ENCODE measurements around the gene NFS1.

NFS1 gene

DNA sequence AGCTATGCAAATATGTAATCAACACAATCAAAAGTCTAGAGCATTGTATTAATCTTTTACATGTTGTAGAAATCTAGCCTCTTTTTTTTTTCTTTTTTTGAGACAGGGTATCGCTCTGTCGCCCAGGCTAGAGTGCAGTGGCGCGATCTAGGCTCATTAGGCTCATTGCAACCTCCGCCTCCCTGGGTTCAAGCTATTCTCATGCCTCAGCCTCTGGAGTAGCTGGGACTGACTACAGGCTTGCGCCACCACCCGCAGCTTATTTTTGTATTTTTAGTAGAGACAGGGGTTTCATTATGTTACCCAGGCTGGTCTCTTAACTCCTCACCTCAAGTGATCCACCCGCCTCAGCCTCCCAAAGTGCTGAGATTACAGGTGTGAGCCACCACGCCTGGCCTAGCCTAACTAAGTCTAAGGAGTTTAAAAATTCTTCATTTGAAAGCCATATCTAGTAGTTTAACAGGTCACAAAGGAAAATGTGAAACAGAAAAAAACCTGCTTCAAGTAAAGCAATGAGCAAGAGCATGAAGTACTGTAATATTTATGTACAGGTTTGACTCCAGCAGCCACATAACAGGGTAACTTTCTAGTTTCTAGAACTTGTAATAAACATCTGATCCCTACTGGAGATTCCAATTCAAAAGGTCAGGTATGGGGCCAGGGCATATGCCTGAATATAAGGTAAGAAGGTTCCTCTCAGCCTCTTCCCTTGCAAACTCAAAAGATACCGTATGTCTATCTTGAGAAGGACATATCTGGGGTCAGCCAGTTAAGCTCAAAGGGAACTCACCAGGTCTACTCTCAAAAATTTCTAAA lies 38.8 kb downstream of the NFS1 start:
- peak; percentile 33 for DNase-seq
- no peaks in the 10 kb centered on the region for H3K9me3 Mint-ChIP-seq
- no peaks in the 10 kb centered on the region for H3K27me3 Mint-ChIP-seq
- peak overlapping the region; percentile 80 for H3K4me3 Mint-ChIP-seq
- peaks cover 50% of the 10 kb centered on the region for H3K36me3 Mint-ChIP-seq (ENCODE audit: low read depth)
- peak; percentile 62 for ATAC-seq
- peaks cover 74% of the 10 kb centered on the region for H3K4me1 Mint-ChIP-seq
- peak overlapping the region; percentile 98 for H3K27ac Mint-ChIP-seq

DNA sequence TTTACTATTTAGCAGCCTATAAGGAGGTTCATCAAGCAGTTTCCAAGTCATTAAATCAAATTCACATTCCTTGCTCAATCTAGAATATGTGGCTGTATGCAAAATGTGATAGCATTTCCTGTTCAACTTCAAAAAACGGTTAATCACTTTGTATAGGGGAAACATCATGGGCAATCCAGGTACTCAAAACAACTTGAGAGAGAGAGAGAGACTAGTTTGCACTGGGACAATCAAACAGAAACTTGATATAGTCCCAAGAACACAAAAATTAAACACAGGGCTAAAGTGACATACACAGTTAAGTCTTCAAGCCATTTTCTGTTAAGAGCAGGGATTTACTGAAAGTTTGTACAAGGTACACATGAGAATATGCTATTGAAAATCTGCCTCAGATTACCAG lies 41.9 kb downstream of the NFS1 start:
- Mint-ChIP-seq H3K4me3 (no peak overlapping the region), H3K36me3 (ENCODE audit: low read depth) (peaks cover 40% of the 10 kb centered on the region), H3K9me3 (no peaks in the 10 kb centered on the region), H3K4me1 (peaks cover 63% of the 10 kb centered on the region), H3K27ac (peak overlapping the region; percentile 40), H3K27me3 (no peaks in the 10 kb centered on the region)
- ATAC-seq (no peak), DNase-seq (no peak)

DNA sequence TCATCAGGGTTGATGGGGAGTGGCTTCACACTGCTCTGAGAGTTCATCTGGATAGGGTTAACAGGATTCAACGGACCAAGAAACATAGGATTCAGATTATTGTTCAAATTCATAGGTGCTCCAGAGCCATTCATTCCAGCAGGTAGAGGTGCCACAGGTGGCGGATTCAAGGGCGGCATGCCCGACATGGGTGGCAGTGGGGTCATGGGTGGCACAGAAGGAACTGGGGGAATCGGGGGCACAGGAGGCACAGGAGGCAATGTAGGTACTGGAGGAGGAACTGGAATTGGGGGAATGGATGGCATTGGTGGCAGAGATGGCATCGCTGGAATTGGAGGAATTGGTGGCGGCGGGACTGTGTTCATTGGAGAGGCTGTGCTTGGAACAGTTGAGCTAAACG lies 44.7 kb downstream of the NFS1 start:
- no peak for DNase-seq
- no peak overlapping the region for H3K4me3 Mint-ChIP-seq
- no peak for ATAC-seq
- peaks cover 43% of the 10 kb centered on the region for H3K36me3 Mint-ChIP-seq (ENCODE audit: low read depth)
- H3K27me3 Mint-ChIP-seq = no peaks in the 10 kb centered on the region
- H3K27ac Mint-ChIP-seq = no peak overlapping the region
- no peaks in the 10 kb centered on the region for H3K9me3 Mint-ChIP-seq
- peaks cover 63% of the 10 kb centered on the region for H3K4me1 Mint-ChIP-seq

DNA sequence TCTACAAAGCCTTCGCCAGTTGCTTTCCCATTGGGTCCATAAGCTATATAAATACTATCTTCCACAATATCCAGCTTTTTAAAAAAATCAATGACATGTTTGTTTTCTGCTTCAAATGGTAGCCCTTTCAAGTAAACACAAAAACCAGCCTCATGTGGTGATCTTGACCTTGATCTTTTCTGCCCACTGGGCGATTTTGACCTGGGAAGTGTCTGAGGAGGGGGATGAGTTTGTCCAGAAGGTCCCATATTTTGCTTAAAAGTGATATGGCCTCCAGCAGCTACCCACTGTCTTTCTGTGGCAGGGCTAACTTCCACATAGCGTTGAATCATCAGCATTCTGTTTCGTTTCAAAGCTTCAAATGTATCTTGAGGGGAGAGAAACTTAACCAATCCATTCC lies 45.3 kb downstream of the NFS1 start:
- Mint-ChIP-seq H3K9me3 (no peaks in the 10 kb centered on the region), H3K36me3 (ENCODE audit: low read depth) (peaks cover 43% of the 10 kb centered on the region), H3K27me3 (no peaks in the 10 kb centered on the region), H3K27ac (no peak overlapping the region), H3K4me3 (no peak overlapping the region), H3K4me1 (peaks cover 63% of the 10 kb centered on the region)
- ATAC-seq (no peak), DNase-seq (no peak)

DNA sequence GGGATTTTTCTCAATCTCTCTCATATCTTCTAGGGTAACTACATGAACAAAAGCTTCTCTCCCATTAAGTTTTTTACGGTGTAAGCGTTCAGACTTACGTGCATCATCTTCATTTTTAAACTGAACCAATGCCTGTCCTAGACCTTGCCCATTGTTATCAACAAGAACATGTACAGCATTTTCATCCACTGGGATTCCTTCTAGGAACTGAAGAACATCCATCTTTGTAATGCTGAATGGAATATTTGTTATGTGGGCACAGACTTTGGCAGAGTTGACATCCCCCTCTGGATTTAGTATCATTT lies 45.8 kb downstream of the NFS1 start:
- DNase-seq = no peak
- Mint-ChIP-seq H3K36me3 (ENCODE audit: low read depth) (peaks cover 45% of the 10 kb centered on the region), H3K27me3 (no peaks in the 10 kb centered on the region), H3K4me3 (no peak overlapping the region), H3K9me3 (no peaks in the 10 kb centered on the region), H3K27ac (no peak overlapping the region), H3K4me1 (peaks cover 61% of the 10 kb centered on the region)
- ATAC-seq = no peak

GRCh38 chr20:35652641-35653429 lies 46.3 kb downstream of the NFS1 start:
- Mint-ChIP-seq H3K9me3 (no peaks in the 10 kb centered on the region), H3K4me1 (peaks cover 62% of the 10 kb centered on the region), H3K36me3 (ENCODE audit: low read depth) (peaks cover 46% of the 10 kb centered on the region), H3K4me3 (no peak overlapping the region), H3K27ac (no peak overlapping the region), H3K27me3 (no peaks in the 10 kb centered on the region)
- ATAC-seq (no peak), DNase-seq (no peak)

DNA sequence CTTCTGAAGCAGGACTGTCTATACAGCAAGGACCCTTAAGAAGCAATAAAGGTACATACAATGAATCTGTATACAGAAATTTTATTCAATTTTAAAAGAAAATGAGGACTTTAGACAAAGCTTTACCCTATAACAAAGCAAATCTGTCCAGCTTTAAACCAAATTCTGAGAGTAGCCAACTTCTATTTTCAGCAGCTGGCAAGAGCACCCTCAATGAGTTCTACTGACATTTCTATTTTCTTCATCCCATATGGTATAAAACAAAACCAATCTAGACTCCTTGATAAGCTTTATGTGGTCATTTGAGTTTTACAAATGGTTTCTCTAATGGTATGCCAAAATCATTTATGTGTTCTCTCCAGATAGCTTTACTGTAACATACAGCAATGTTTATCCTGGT lies 47.2 kb downstream of the NFS1 start:
- no peak for ATAC-seq
- H3K27ac Mint-ChIP-seq = no peak overlapping the region
- H3K27me3 Mint-ChIP-seq = no peaks in the 10 kb centered on the region
- no peak for DNase-seq
- peaks cover 59% of the 10 kb centered on the region for H3K4me1 Mint-ChIP-seq
- no peak overlapping the region for H3K4me3 Mint-ChIP-seq
- peaks cover 43% of the 10 kb centered on the region for H3K36me3 Mint-ChIP-seq (ENCODE audit: low read depth)
- H3K9me3 Mint-ChIP-seq = no peaks in the 10 kb centered on the region

- Mint-ChIP-seq H3K4me1 (peaks cover 57% of the 10 kb centered on the region), H3K36me3 (ENCODE audit: low read depth) (peaks cover 39% of the 10 kb centered on the region), H3K9me3 (no peaks in the 10 kb centered on the region), H3K27ac (no peak overlapping the region), H3K4me3 (no peak overlapping the region), H3K27me3 (no peaks in the 10 kb centered on the region)
- DNase-seq = no peak
- no peak for ATAC-seq
Observed at GRCh38 chr20:35650632-35651031, 48.5 kb downstream of the NFS1 start.

DNA sequence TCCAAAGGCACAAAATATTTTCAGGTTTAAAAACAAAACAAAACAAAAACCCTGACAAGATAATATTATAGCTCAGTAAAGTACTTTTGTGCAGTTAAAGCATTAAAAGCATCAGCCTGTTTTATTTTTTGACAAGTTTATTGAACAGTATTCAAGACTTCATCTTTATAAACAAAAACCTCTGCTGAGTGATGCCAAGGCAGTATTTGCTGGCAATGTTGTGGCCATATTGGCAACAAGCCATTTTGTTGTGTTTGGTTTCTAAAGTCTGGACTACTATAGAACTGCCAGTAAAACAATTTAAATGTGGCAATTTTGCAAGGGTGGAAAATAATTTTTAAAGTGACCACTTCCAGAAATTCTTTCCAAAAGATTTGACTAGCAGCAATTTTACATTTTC lies 50.3 kb downstream of the NFS1 start:
- no peaks in the 10 kb centered on the region for H3K27me3 Mint-ChIP-seq
- no peak for ATAC-seq
- H3K36me3 Mint-ChIP-seq (ENCODE audit: low read depth) = peaks cover 46% of the 10 kb centered on the region
- DNase-seq = no peak
- no peak overlapping the region for H3K27ac Mint-ChIP-seq
- H3K4me1 Mint-ChIP-seq = peaks cover 72% of the 10 kb centered on the region
- H3K9me3 Mint-ChIP-seq = no peaks in the 10 kb centered on the region
- no peak overlapping the region for H3K4me3 Mint-ChIP-seq

- H3K9me3 Mint-ChIP-seq = no peaks in the 10 kb centered on the region
- ATAC-seq = no peak
- peaks cover 84% of the 10 kb centered on the region for H3K4me1 Mint-ChIP-seq
- DNase-seq = no peak
- H3K27ac Mint-ChIP-seq = peak overlapping the region; percentile 16
- no peaks in the 10 kb centered on the region for H3K27me3 Mint-ChIP-seq
- no peak overlapping the region for H3K4me3 Mint-ChIP-seq
- peaks cover 35% of the 10 kb centered on the region for H3K36me3 Mint-ChIP-seq (ENCODE audit: low read depth)
Observed at GRCh38 chr20:35644806-35645205, 54.3 kb downstream of the NFS1 start.

GRCh38 chr20:35643045-35643444 lies 56.1 kb downstream of the NFS1 start:
- ATAC-seq (no peak), DNase-seq (no peak)
- peak overlapping the region; percentile 1 for H3K27ac Mint-ChIP-seq
- H3K36me3 Mint-ChIP-seq (ENCODE audit: low read depth) = peaks cover 18% of the 10 kb centered on the region
- no peaks in the 10 kb centered on the region for H3K9me3 Mint-ChIP-seq
- no peak overlapping the region for H3K4me3 Mint-ChIP-seq
- H3K4me1 Mint-ChIP-seq = peaks cover 79% of the 10 kb centered on the region
- H3K27me3 Mint-ChIP-seq = no peaks in the 10 kb centered on the region

DNA sequence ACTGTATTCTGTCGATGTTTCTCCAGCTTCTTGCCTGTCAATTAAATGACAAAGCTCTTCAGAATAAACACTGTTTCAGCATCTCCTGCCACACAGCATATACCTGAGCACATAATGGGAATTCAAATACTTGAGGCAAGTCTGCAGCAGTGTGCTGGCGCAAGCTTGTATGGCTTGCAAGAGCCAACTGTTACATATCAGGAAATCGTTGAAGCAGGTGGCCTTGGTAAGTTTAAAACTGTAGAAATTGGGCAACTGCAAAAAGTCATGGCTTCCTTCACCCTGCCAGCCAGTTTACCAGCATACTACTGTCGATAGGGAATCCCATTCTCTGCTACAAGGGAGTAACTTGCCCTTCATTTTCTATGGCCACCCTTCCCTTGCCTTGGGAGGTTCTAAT lies 57.4 kb downstream of the NFS1 start:
- Mint-ChIP-seq H3K27me3 (no peaks in the 10 kb centered on the region), H3K36me3 (ENCODE audit: low read depth) (peaks cover 13% of the 10 kb centered on the region), H3K9me3 (no peaks in the 10 kb centered on the region), H3K4me3 (no peak overlapping the region), H3K27ac (peak overlapping the region; percentile 2), H3K4me1 (peaks cover 80% of the 10 kb centered on the region)
- no peak for ATAC-seq
- DNase-seq = no peak

DNA sequence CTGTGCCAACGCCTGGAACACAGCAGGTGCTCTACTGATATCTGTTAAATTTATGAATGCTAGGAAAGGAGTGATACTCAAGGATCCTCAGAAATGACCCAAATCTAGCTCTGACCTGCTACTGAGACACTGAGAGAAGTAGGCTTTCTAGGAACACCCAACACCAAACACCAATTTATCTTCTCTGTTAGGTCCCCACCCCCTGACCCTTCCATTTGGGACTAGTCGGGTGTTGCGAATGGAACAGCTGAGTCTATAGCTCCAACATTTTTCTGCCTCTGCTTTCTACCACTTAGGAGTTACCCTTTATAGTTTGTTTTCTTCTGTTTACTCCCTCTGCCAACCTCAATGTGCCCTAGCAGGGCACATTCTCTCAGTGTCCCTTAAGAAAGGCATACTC lies 58.4 kb downstream of the NFS1 start:
- H3K27me3 Mint-ChIP-seq = no peaks in the 10 kb centered on the region
- H3K4me3 Mint-ChIP-seq = no peak overlapping the region
- ATAC-seq (peak; percentile 13), DNase-seq (no peak)
- H3K9me3 Mint-ChIP-seq = no peaks in the 10 kb centered on the region
- peaks cover 13% of the 10 kb centered on the region for H3K36me3 Mint-ChIP-seq (ENCODE audit: low read depth)
- peak overlapping the region; percentile 17 for H3K27ac Mint-ChIP-seq
- peaks cover 77% of the 10 kb centered on the region for H3K4me1 Mint-ChIP-seq

GRCh38 chr20:35638751-35639150 lies 60.4 kb downstream of the NFS1 start:
- H3K36me3 Mint-ChIP-seq (ENCODE audit: low read depth) = peaks cover 10% of the 10 kb centered on the region
- H3K4me3 Mint-ChIP-seq = no peak overlapping the region
- no peaks in the 10 kb centered on the region for H3K9me3 Mint-ChIP-seq
- DNase-seq = no peak
- H3K4me1 Mint-ChIP-seq = peaks cover 65% of the 10 kb centered on the region
- H3K27me3 Mint-ChIP-seq = no peaks in the 10 kb centered on the region
- H3K27ac Mint-ChIP-seq = no peak overlapping the region
- ATAC-seq = no peak

DNA sequence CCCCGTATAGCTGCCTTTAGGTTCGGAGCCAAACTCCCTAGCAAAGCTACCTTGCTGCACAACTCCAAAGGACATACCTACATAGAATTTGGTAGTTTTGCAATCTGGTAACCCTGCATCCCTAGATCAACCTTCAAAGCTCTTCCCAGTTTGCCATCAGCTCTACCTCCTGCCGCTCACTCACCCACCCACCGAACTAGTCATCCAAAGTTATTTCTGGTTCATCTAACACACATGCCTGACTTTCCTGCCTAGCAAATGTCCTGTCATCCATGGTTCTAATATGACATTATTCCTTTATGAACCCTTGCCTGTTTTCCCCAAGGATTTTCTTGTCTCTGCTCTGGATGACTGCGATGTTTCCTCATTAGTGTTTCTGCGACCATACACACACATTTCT lies 61.9 kb downstream of the NFS1 start:
- Mint-ChIP-seq H3K9me3 (no peaks in the 10 kb centered on the region), H3K27me3 (no peaks in the 10 kb centered on the region), H3K27ac (peak overlapping the region; percentile 6), H3K4me1 (peaks cover 50% of the 10 kb centered on the region), H3K4me3 (no peak overlapping the region), H3K36me3 (ENCODE audit: low read depth) (peaks cover 11% of the 10 kb centered on the region)
- ATAC-seq (no peak), DNase-seq (no peak)

Data from activated naive CD8-positive, alpha-beta T cell treated with anti-CD3 and anti-CD28 coated beads, Interleukin-2, amount 50 U/mL, for 24 hours (primary cell).